Measurements from ENCODE around the gene GLCE. TPM values are rescaled to one million over a fixed set of nuclear protein-coding genes. Genes with fewer than 3 reads are reported as not detected.
A peak's percentile ranks its signal among the peaks of the same experiment; 100 is the strongest.

The GLCE gene
- total RNA-seq, 1 experiment from 2014 or later, result 12.5 TPM

DNA sequence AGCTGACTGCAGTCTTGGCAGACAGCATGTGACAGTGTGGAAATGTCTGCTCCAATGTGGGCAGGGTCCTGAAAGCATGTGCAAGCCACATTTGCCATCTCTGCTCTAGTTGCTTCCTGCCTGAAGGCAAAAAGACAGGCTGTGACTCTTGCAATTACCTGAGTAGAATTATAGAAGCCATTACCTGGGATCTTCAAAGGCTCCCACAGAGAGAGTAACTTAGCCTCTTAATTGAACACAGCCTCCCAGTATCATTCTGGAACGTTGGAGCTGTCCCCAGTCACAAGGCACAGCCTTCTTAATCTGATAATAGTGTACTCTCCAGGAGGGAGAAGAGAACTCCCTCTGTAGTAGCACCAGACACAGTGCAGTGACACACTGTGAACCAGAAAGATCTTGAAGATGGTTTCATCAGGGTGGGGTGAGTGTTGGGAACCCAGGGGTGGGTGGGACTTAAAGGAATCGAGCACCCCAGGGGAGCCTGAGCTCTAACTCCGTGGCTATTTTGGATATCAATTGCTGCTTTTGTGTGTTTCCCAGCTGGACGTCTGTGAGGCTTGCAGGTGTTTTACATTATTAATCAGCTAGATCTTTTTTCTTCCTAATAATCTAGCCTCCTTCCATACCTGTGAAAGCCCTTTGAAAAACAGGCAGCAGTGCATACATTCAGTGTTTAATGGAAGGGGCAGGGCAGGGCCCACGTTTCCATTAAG, 40.6 kb upstream of the GLCE start:
- DNase-seq (ENCODE audit: low spot score), result no peak

DNA sequence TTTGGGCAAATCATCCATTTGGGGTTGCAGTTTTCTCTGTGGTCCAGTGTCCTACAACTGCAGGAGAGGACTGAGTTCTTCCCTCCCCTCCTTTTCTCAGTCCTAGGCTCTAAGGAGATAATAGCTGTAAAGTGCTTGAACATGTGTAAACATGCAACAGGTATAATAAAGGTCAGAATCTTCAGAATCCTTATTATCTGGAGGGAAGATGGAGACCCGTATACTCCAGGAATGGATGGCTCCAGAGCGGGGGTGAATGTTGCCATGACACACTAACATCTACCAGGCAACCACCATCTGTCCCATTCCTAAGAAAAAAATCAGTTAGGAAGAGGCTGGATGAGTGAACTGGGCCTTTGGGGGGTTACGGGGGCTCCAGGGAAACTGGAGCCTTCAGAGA, 39.7 kb upstream of the GLCE start:
- Mint-ChIP-seq H3K4me1 (peaks cover 67% of the 10 kb centered on the region), H3K27me3 (ENCODE audit: low read depth) (peaks cover 88% of the 10 kb centered on the region), H3K9me3 (no peaks in the 10 kb centered on the region), H3K36me3 (no peaks in the 10 kb centered on the region), H3K27ac (no peak overlapping the region), H3K4me3 (no peak overlapping the region)
- ATAC-seq (no peak), DNase-seq (ENCODE audit: low spot score) (no peak)
- TF ChIP-seq, protein P1, sequence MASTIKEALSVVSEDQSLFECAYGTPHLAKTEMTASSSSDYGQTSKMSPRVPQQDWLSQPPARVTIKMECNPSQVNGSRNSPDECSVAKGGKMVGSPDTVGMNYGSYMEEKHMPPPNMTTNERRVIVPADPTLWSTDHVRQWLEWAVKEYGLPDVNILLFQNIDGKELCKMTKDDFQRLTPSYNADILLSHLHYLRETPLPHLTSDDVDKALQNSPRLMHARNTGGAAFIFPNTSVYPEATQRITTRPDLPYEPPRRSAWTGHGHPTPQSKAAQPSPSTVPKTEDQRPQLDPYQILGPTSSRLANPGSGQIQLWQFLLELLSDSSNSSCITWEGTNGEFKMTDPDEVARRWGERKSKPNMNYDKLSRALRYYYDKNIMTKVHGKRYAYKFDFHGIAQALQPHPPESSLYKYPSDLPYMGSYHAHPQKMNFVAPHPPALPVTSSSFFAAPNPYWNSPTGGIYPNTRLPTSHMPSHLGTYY (CRISPR knock-in tag; IDR thresholded peaks at IDR 0.05), result no peak
- POLR2A ChIA-PET, result no interaction called here
- CTCF ChIA-PET, result interaction anchor here (1.2 to 1.5 kb wide), 3 partner anchors 11 to 89 kb away, joined by 3 read pairs; no protein-coding TSS in a partner anchor

More for the DNA sequence above, 40.6 kb upstream of the GLCE start:
- Mint-ChIP-seq H3K4me1 (peaks cover 61% of the 10 kb centered on the region), H3K4me3 (no peak overlapping the region), H3K27ac (no peak overlapping the region), H3K9me3 (no peaks in the 10 kb centered on the region), H3K27me3 (ENCODE audit: low read depth) (peaks cover 89% of the 10 kb centered on the region), H3K36me3 (no peaks in the 10 kb centered on the region)
- ChIA-PET CTCF (interaction anchor here (0.5 to 2.4 kb wide), 6 partner anchors 12 to 171 kb away, joined by 3 to 12 read pairs (median 3); no protein-coding TSS in a partner anchor), POLR2A (interaction anchor here (0.5 to 1.3 kb wide), 3 partner anchors 10 to 319 kb away, joined by 3 to 6 read pairs (median 3); partner anchors contain the start of gene GLCE)
- TF ChIP-seq, protein P2, sequence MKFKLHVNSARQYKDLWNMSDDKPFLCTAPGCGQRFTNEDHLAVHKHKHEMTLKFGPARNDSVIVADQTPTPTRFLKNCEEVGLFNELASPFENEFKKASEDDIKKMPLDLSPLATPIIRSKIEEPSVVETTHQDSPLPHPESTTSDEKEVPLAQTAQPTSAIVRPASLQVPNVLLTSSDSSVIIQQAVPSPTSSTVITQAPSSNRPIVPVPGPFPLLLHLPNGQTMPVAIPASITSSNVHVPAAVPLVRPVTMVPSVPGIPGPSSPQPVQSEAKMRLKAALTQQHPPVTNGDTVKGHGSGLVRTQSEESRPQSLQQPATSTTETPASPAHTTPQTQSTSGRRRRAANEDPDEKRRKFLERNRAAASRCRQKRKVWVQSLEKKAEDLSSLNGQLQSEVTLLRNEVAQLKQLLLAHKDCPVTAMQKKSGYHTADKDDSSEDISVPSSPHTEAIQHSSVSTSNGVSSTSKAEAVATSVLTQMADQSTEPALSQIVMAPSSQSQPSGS (CRISPR knock-in tag; IDR thresholded peaks at IDR 0.05; ENCODE audit: borderline replicate concordance, low read depth), result no peak
- TF ChIP-seq, protein P3, sequence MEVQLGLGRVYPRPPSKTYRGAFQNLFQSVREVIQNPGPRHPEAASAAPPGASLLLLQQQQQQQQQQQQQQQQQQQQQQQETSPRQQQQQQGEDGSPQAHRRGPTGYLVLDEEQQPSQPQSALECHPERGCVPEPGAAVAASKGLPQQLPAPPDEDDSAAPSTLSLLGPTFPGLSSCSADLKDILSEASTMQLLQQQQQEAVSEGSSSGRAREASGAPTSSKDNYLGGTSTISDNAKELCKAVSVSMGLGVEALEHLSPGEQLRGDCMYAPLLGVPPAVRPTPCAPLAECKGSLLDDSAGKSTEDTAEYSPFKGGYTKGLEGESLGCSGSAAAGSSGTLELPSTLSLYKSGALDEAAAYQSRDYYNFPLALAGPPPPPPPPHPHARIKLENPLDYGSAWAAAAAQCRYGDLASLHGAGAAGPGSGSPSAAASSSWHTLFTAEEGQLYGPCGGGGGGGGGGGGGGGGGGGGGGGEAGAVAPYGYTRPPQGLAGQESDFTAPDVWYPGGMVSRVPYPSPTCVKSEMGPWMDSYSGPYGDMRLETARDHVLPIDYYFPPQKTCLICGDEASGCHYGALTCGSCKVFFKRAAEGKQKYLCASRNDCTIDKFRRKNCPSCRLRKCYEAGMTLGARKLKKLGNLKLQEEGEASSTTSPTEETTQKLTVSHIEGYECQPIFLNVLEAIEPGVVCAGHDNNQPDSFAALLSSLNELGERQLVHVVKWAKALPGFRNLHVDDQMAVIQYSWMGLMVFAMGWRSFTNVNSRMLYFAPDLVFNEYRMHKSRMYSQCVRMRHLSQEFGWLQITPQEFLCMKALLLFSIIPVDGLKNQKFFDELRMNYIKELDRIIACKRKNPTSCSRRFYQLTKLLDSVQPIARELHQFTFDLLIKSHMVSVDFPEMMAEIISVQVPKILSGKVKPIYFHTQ (CRISPR knock-in tag; IDR thresholded peaks at IDR 0.05), result no peak
- TF ChIP-seq, protein P4, sequence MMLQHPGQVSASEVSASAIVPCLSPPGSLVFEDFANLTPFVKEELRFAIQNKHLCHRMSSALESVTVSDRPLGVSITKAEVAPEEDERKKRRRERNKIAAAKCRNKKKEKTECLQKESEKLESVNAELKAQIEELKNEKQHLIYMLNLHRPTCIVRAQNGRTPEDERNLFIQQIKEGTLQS (CRISPR knock-in tag; conservative IDR thresholded peaks at IDR 0.05), result no peak
- TF ChIP-seq ZNF263 (CRISPR knock-in tag; IDR thresholded peaks at IDR 0.05; ENCODE audit: low read depth) (no peak), ZNF423 (CRISPR knock-in tag; IDR thresholded peaks at IDR 0.05) (peak; percentile 80), NFATC4 (CRISPR knock-in tag; IDR thresholded peaks at IDR 0.05) (no peak), CREB1 (CRISPR knock-in tag; IDR thresholded peaks at IDR 0.05) (no peak), SP1 (CRISPR knock-in tag; conservative IDR thresholded peaks at IDR 0.05) (peak; percentile 28; the same call in 1 of the 2 replicates)
- peak; percentile 29 for ATAC-seq

DNA sequence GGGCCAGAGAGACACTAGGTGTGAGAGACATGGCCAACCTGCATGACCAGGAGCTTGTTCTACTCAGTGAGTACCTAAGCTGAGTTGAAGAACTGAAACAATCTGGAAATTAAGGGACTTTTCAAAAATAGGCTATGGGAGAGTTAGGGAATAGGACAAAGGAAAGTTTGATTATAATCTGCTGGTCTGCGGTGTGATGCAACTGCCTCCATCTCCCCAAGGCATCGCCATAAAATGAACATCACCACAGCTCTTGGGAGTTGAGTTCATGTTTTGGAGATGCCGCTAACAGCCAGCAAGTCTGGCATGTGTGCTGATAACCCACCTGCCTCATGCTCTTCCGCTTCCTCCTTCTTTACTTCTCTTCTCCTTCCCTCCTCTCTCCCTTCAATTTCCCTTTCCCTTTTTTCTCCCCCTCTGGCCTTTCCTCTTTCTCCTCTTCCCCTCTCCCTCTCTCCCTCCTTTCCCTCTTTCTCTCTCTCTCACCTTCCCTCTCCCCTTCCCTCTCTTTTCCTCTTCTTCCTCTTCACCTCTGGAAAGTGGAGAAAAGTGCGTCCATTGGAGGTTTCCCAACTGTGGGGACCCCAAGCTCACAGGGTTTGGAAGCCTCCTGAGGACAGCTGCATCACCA, 39.1 kb upstream of the GLCE start:
- POLR2A ChIA-PET, result no interaction called here
- TF ChIP-seq TP53 (CRISPR knock-in tag; IDR thresholded peaks at IDR 0.05) (no peak), ZBTB21 (CRISPR knock-in tag; IDR thresholded peaks at IDR 0.05; ENCODE audit: borderline replicate concordance) (no peak)
- TF ChIP-seq, protein P5, sequence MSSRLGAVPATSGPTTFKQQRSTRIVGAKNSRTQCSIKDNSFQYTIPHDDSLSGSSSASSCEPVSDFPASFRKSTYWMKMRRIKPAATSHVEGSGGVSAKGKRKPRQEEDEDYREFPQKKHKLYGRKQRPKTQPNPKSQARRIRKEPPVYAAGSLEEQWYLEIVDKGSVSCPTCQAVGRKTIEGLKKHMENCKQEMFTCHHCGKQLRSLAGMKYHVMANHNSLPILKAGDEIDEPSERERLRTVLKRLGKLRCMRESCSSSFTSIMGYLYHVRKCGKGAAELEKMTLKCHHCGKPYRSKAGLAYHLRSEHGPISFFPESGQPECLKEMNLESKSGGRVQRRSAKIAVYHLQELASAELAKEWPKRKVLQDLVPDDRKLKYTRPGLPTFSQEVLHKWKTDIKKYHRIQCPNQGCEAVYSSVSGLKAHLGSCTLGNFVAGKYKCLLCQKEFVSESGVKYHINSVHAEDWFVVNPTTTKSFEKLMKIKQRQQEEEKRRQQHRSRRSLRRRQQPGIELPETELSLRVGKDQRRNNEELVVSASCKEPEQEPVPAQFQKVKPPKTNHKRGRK (CRISPR knock-in tag; IDR thresholded peaks at IDR 0.05; ENCODE audit: borderline replicate concordance), result peak; percentile 88; the same call in 1 of the 2 replicates
- TF ChIP-seq, protein P6, sequence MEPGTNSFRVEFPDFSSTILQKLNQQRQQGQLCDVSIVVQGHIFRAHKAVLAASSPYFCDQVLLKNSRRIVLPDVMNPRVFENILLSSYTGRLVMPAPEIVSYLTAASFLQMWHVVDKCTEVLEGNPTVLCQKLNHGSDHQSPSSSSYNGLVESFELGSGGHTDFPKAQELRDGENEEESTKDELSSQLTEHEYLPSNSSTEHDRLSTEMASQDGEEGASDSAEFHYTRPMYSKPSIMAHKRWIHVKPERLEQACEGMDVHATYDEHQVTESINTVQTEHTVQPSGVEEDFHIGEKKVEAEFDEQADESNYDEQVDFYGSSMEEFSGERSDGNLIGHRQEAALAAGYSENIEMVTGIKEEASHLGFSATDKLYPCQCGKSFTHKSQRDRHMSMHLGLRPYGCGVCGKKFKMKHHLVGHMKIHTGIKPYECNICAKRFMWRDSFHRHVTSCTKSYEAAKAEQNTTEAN (CRISPR knock-in tag; IDR thresholded peaks at IDR 0.05), result no peak
- TF ChIP-seq, protein P7, sequence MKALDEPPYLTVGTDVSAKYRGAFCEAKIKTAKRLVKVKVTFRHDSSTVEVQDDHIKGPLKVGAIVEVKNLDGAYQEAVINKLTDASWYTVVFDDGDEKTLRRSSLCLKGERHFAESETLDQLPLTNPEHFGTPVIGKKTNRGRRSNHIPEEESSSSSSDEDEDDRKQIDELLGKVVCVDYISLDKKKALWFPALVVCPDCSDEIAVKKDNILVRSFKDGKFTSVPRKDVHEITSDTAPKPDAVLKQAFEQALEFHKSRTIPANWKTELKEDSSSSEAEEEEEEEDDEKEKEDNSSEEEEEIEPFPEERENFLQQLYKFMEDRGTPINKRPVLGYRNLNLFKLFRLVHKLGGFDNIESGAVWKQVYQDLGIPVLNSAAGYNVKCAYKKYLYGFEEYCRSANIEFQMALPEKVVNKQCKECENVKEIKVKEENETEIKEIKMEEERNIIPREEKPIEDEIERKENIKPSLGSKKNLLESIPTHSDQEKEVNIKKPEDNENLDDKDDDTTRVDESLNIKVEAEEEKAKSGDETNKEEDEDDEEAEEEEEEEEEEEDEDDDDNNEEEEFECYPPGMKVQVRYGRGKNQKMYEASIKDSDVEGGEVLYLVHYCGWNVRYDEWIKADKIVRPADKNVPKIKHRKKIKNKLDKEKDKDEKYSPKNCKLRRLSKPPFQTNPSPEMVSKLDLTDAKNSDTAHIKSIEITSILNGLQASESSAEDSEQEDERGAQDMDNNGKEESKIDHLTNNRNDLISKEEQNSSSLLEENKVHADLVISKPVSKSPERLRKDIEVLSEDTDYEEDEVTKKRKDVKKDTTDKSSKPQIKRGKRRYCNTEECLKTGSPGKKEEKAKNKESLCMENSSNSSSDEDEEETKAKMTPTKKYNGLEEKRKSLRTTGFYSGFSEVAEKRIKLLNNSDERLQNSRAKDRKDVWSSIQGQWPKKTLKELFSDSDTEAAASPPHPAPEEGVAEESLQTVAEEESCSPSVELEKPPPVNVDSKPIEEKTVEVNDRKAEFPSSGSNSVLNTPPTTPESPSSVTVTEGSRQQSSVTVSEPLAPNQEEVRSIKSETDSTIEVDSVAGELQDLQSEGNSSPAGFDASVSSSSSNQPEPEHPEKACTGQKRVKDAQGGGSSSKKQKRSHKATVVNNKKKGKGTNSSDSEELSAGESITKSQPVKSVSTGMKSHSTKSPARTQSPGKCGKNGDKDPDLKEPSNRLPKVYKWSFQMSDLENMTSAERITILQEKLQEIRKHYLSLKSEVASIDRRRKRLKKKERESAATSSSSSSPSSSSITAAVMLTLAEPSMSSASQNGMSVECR (CRISPR knock-in tag; IDR thresholded peaks at IDR 0.05; ENCODE audit: borderline replicate concordance), result no peak
- CTCF ChIA-PET, result interaction anchor here (1.3 kb wide), 2 partner anchors 31 to 274 kb away, joined by 3 read pairs; no protein-coding TSS in a partner anchor
- H3K4me1 Mint-ChIP-seq, result peaks cover 64% of the 10 kb centered on the region
- ATAC-seq (no peak), DNase-seq (ENCODE audit: low spot score) (no peak)
- peaks cover 88% of the 10 kb centered on the region for H3K27me3 Mint-ChIP-seq (ENCODE audit: low read depth)
- no peaks in the 10 kb centered on the region for H3K36me3 Mint-ChIP-seq
- H3K27ac Mint-ChIP-seq, result no peak overlapping the region
- no peak overlapping the region for H3K4me3 Mint-ChIP-seq
- no peaks in the 10 kb centered on the region for H3K9me3 Mint-ChIP-seq

Measured in WTC11 (cell line).